Esophagus squamous epithelium (tissue), 5 donors: Measurements from ENCODE around the gene PPP3CA. TPM values are rescaled to one million over a fixed set of nuclear protein-coding genes. Genes with fewer than 3 reads are reported as not detected.

Experiments
- DNase-seq: peaks from one replicate; lab custom pipeline; 2025; lab: John Stamatoyannopoulos, UW
- H3K27ac ChIP-seq, 4 donors: fragments of 200-600 bp; sonication (generic); one replicate each; pipeline ENCODE4 v1.5.1; 2016 to 2019; ENCODE audit warnings: mild to moderate bottlenecking in 1 of 4
- H3K27me3 ChIP-seq, 4 donors: fragments of 200-600 bp; sonication (generic); 1 replicate in 3 of 4; 2 replicates in 1 of 4; pipeline versions ENCODE4 v1.5.1 to v1.6.0; 2017 to 2021; ENCODE audit warnings: antibody characterized with exemption in 1 of 4
- H3K36me3 ChIP-seq, 3 donors: fragments of 200-600 bp; sonication (generic); one replicate each; pipeline ENCODE4 v1.5.1; 2016 to 2019
- H3K4me1 ChIP-seq, 3 donors: fragments of 200-600 bp; sonication (generic); one replicate each; pipeline ENCODE4 v1.5.1; 2017 to 2019
- H3K4me3 ChIP-seq, 4 donors: fragments of 200-600 bp; sonication (generic); 1 replicate in 3 of 4; 2 replicates in 1 of 4; pipeline ENCODE4 v1.5.1; 2016 to 2019; ENCODE audit warnings: mild to moderate bottlenecking in 2 of 4, moderate library complexity in 1 of 4
- H3K9me3 ChIP-seq, 3 donors: fragments of 200-600 bp; sonication (generic); one replicate each; pipeline ENCODE4 v1.5.1; 2016 to 2019
- POLR2A ChIP-seq, 4 donors: fragments of 450-650 bp; IDR thresholded peaks; one replicate each; pipeline ENCODE4 v1.6.1; 2017; ENCODE audit warnings: antibody characterized with exemption in 4 of 4, mild to moderate bottlenecking in 4 of 4, moderate library complexity in 3 of 4
- WGBS, 2 donors: methylation state at CpG; one replicate each; pipeline ENCODE4 v1.1.5; 2018; 5-methylcytosine and 5-hydroxymethylcytosine counted together
- intact Hi-C: fragments of 100-400 bp; cut with DNase I; formaldehyde crosslinking; loops from one replicate; pipeline ENCODE4 v1.15.0; 2022
- total RNA-seq, 4 donors: library from RNA; depleted of rRNA; stranded (reverse); fragments of >200 nt; gene quantifications; one replicate each; pipeline ENCODE4 v1.1.0, GENCODE V29; 2016
- TF ChIP-seq, protein P1 (sequence below), 6 experiments: fragments of 450-650 bp in 4 of 6; fragments of 200-600 bp in 2 of 6; sonication (generic) in 2 of 6; IDR thresholded peaks; one replicate each; pipeline ENCODE4 v1.5.1; 2016 to 2019; ENCODE audit warnings: antibody characterized with exemption in 6 of 6, mild to moderate bottlenecking in 4 of 6, moderate library complexity in 4 of 6
- donor health status: DM: yes; HTN: yes; CAD: no.

Gene PPP3CA
- total RNA-seq, 4 donors from 2014 or later: 13.3 to 25.7 (median 17.5) TPM

- peak overlapping the region in 1 of 4 donors; percentile 19 for H3K27ac ChIP-seq
- H3K27me3 ChIP-seq: no peaks in the 10 kb centered on the region
- DNase-seq: no peak
- 10 to 29% methylated on average over 1 of the region's 1 CpG for WGBS, 2 donors
- peaks cover 0 to 29% (median 0%) of the 10 kb centered on the region in 3 donors for H3K4me1 ChIP-seq
- no peak overlapping the region for H3K4me3 ChIP-seq
- no peaks in the 10 kb centered on the region for H3K9me3 ChIP-seq
- intact Hi-C loops: no loop called here
- no peaks in the 10 kb centered on the region for H3K36me3 ChIP-seq
- TF ChIP-seq, protein P1, sequence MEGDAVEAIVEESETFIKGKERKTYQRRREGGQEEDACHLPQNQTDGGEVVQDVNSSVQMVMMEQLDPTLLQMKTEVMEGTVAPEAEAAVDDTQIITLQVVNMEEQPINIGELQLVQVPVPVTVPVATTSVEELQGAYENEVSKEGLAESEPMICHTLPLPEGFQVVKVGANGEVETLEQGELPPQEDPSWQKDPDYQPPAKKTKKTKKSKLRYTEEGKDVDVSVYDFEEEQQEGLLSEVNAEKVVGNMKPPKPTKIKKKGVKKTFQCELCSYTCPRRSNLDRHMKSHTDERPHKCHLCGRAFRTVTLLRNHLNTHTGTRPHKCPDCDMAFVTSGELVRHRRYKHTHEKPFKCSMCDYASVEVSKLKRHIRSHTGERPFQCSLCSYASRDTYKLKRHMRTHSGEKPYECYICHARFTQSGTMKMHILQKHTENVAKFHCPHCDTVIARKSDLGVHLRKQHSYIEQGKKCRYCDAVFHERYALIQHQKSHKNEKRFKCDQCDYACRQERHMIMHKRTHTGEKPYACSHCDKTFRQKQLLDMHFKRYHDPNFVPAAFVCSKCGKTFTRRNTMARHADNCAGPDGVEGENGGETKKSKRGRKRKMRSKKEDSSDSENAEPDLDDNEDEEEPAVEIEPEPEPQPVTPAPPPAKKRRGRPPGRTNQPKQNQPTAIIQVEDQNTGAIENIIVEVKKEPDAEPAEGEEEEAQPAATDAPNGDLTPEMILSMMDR (IDR thresholded peaks at IDR 0.05): no peak
- no peak for TF ChIP-seq POLR2A (IDR thresholded peaks at IDR 0.05)
These were observed 170.2 kb downstream of the PPP3CA start for GRCh38 chr4:101177154-101177553.

GRCh38 chr4:101175896-101176676 lies 171.2 kb downstream of the PPP3CA start:
- peaks cover 0 to 29% (median 0%) of the 10 kb centered on the region in 3 donors for H3K4me1 ChIP-seq
- H3K36me3 ChIP-seq: no peaks in the 10 kb centered on the region
- H3K27me3 ChIP-seq: no peaks in the 10 kb centered on the region
- WGBS, 2 donors: 66 to 67% methylated on average over 6 of the region's 6 CpGs
- TF ChIP-seq, protein P1 (IDR thresholded peaks at IDR 0.05): no peak
- no peak for TF ChIP-seq POLR2A (IDR thresholded peaks at IDR 0.05)
- no peaks in the 10 kb centered on the region for H3K9me3 ChIP-seq
- peak overlapping the region in 1 of 4 donors; percentile 19 for H3K27ac ChIP-seq
- intact Hi-C loops: no loop called here
- no peak overlapping the region for H3K4me3 ChIP-seq
- DNase-seq: no peak

GRCh38 chr4:101174679-101175345 lies 172.5 kb downstream of the PPP3CA start:
- TF ChIP-seq POLR2A (IDR thresholded peaks at IDR 0.05): no peak
- TF ChIP-seq, protein P1 (IDR thresholded peaks at IDR 0.05): no peak
- no peaks in the 10 kb centered on the region for H3K27me3 ChIP-seq
- DNase-seq: no peak
- no peak overlapping the region for H3K4me3 ChIP-seq
- peaks cover 0 to 29% (median 0%) of the 10 kb centered on the region in 3 donors for H3K4me1 ChIP-seq
- intact Hi-C loops: no loop called here
- H3K9me3 ChIP-seq: no peaks in the 10 kb centered on the region
- no peaks in the 10 kb centered on the region for H3K36me3 ChIP-seq
- WGBS, 2 donors: 38 to 45% methylated on average over 4 of the region's 4 CpGs
- no peak overlapping the region for H3K27ac ChIP-seq

DNA sequence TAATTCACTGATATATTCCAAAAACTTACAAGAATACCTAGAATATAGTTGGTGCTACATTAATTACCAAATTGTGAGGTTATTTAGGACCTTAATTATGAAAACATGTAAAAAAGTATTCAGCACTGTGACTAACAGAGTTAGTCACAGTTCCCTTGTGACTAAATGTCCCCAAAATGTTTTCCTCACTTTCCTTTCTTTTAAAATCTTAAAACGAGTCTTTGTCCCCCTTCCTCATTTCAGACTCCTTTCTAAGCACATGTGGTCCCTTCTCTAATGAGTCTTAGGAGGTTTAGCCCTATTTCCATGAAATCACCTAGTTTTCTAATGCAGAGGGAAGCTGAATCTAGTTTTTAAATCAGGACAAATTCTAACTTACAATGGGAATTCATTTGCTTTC lies 175.0 kb downstream of the PPP3CA start:
- H3K4me3 ChIP-seq: no peak overlapping the region
- no peak for TF ChIP-seq POLR2A (IDR thresholded peaks at IDR 0.05)
- TF ChIP-seq, protein P1 (IDR thresholded peaks at IDR 0.05): no peak
- WGBS, 2 donors: 36% methylated on average over 1 of the region's 1 CpG
- no peak overlapping the region for H3K27ac ChIP-seq
- H3K27me3 ChIP-seq: no peaks in the 10 kb centered on the region
- no peak for DNase-seq
- peaks cover 0 to 21% (median 0%) of the 10 kb centered on the region in 3 donors for H3K4me1 ChIP-seq
- intact Hi-C loops: no loop called here
- H3K36me3 ChIP-seq: no peaks in the 10 kb centered on the region
- H3K9me3 ChIP-seq: no peaks in the 10 kb centered on the region

DNA sequence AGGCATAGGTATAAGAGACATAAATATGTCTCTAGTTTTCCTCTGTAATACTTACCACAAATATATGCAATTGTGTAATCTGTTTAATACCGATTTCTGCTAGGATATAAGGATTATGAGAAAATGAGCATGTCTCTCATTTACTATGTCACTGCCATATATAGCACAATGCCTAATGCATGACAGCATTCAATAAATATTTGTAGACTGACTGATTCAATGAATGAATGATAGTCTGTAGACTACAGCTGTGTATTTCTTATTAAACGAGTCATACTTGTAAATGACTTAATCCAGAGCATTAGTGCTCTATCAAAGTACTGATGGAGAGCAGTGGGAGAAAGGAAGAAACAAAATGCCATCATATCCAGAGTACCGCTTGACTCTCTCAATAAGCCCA lies 175.6 kb downstream of the PPP3CA start:
- no peak overlapping the region for H3K27ac ChIP-seq
- H3K4me3 ChIP-seq: no peak overlapping the region
- 44 to 71% methylated on average over 3 of the region's 3 CpGs for WGBS, 2 donors
- H3K27me3 ChIP-seq: no peaks in the 10 kb centered on the region
- H3K36me3 ChIP-seq: no peaks in the 10 kb centered on the region
- intact Hi-C loops: no loop called here
- peaks cover 0 to 17% (median 0%) of the 10 kb centered on the region in 3 donors for H3K4me1 ChIP-seq
- no peak for DNase-seq
- no peaks in the 10 kb centered on the region for H3K9me3 ChIP-seq
- TF ChIP-seq POLR2A (IDR thresholded peaks at IDR 0.05): no peak
- TF ChIP-seq, protein P1 (IDR thresholded peaks at IDR 0.05): no peak
